AG08395 (cell line): ENCODE measurements around the gene ESPN.
"Not testable (repeated sequence)": the region's sequence is repeated elsewhere in the genome, so short reads cannot be mapped to it uniquely, and the experiment has no call there.

Experiments
- DNase-seq: peaks from one replicate; pipeline ENCODE4 v3.0.0; 2012; ENCODE audit warnings: mixed read lengths, low spot score

Gene ESPN

GRCh38 chr1:6447818-6448748 lies 23.5 kb downstream of the ESPN start:
- no peak for DNase-seq

GRCh38 chr1:6448749-6449631 lies 24.4 kb downstream of the ESPN start:
- DNase-seq: no peak

GRCh38 chr1:6450005-6450450 lies 25.5 kb downstream of the ESPN start:
- no peak for DNase-seq

- not testable (repeated sequence) for DNase-seq
These were observed 25.9 kb downstream of the ESPN start for GRCh38 chr1:6450486-6450885.

- no peak for DNase-seq
These were observed 26.4 kb downstream of the ESPN start for GRCh38 chr1:6450943-6451373.

- not testable (repeated sequence) for DNase-seq
These were observed 29.6 kb downstream of the ESPN start for GRCh38 chr1:6453895-6454855.

GRCh38 chr1:6454856-6455751 lies 30.5 kb downstream of the ESPN start:
- no peak for DNase-seq

GRCh38 chr1:6455752-6456520 lies 31.4 kb downstream of the ESPN start:
- DNase-seq: not testable (repeated sequence)

- no peak for DNase-seq
These were observed 32.4 kb downstream of the ESPN start for GRCh38 chr1:6456800-6457466.

- no peak for DNase-seq
These were observed 35.3 kb downstream of the ESPN start for GRCh38 chr1:6459850-6460265.

GRCh38 chr1:6460301-6461050 lies 35.9 kb downstream of the ESPN start:
- DNase-seq: no peak

GRCh38 chr1:6461051-6461530 lies 36.5 kb downstream of the ESPN start:
- no peak for DNase-seq

- no peak for DNase-seq
These were observed 37.2 kb downstream of the ESPN start for GRCh38 chr1:6461538-6462411.

- DNase-seq: no peak
These were observed 38.0 kb downstream of the ESPN start for GRCh38 chr1:6462412-6463119.

- DNase-seq: no peak
These were observed 38.5 kb downstream of the ESPN start for GRCh38 chr1:6463120-6463412.

- no peak for DNase-seq
These were observed 39.9 kb downstream of the ESPN start for GRCh38 chr1:6464514-6464836.

- DNase-seq: no peak
These were observed 40.3 kb downstream of the ESPN start for GRCh38 chr1:6464915-6465314.
